Right atrium auricular region (tissue), 2 donors: ENCODE results near the gene ALDH3A1. TPM values are rescaled to one million over a fixed set of nuclear protein-coding genes. Genes with fewer than 3 reads are reported as not detected.

Experiments used
- DNase-seq: peaks from one replicate; pipeline ENCODE4 v3.0.0-alpha.2; 2019; ENCODE audit warnings: low spot score
- H3K27ac ChIP-seq, 2 donors: fragments of 200-600 bp; sonication (generic); 1 replicate in 1 of 2; 2 replicates in 1 of 2; pipeline ENCODE4 v1.5.1; 2016 to 2019
- H3K27me3 ChIP-seq, 2 donors: fragments of 200-600 bp; sonication (generic); one replicate each; pipeline versions ENCODE4 v1.5.1 to v1.6.0; 2017 to 2019
- H3K36me3 ChIP-seq: fragments of 200-600 bp; sonication (generic); one replicate; pipeline ENCODE4 v1.5.1; 2016
- H3K4me1 ChIP-seq, 2 donors: fragments of 200-600 bp; sonication (generic); one replicate each; pipeline versions ENCODE4 v1.5.1 to v1.6.0; 2017 to 2019
- H3K4me3 ChIP-seq, 2 donors: fragments of 200-600 bp; sonication (generic); 1 replicate in 1 of 2; 2 replicates in 1 of 2; pipeline ENCODE4 v1.5.1; 2017 to 2019; ENCODE audit warnings: mild to moderate bottlenecking in 1 of 2, moderate library complexity in 1 of 2
- H3K9me3 ChIP-seq, 2 donors: fragments of 200-600 bp; sonication (generic); one replicate each; pipeline ENCODE4 v1.5.1; 2019
- CTCF ChIP-seq, 2 donors: fragments of 200-600 bp; sonication (generic); IDR thresholded peaks; one replicate each; pipeline ENCODE4 v1.5.1; 2019; ENCODE audit warnings: antibody characterized with exemption in 2 of 2
- total RNA-seq, 2 donors: library from RNA; depleted of rRNA; stranded (reverse); fragments of >200 nt; gene quantifications; one replicate each; pipeline ENCODE4 v1.1.0, GENCODE V29; 2016

The ALDH3A1 gene
- total RNA-seq, 2 donors from 2014 or later: 0.22 to 1.8 TPM

DNA sequence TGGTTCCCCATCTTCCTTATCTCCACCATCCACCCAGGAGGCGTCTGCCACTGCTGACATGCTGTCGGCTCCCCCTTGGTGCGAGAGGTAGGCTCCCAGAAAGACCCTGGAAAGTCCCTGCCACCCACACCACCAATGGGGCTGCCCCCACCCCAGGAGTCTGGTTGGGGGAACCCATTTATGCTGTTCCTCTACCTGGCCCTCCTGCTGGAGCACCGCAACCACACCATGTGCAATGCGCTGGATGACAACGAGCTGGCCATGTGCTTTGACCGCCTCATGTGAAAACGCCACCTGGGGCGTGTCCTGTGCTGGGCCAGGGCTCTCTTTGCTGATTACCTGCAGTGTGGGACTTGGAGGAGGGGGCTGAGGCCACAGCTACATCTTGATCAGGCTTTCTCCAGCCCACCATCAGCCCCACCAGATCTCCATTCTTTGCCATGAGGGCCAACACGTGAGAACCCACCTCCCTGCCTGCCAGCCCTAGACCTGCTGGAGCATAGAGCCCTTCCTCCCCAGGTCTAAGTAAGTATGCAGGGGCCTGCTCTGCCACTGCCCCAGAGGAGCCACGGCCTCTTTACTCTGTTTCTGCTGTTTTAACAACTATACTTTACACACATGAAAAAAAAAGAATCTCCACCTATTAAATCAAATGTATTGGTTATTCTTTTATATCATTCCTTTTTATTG is 7.9 kb upstream of the ALDH3A1 start:
- no peak for DNase-seq
- no peak for TF ChIP-seq CTCF (IDR thresholded peaks at IDR 0.05)
- Histone ChIP-seq H3K36me3 (no peaks in the 10 kb centered on the region), H3K9me3 (no peaks in the 10 kb centered on the region), H3K4me1 (peaks cover 0 to 5% of the 10 kb centered on the region in 2 donors), H3K4me3 (no peak overlapping the region), H3K27ac (no peak overlapping the region), H3K27me3 (no peaks in the 10 kb centered on the region)

DNA sequence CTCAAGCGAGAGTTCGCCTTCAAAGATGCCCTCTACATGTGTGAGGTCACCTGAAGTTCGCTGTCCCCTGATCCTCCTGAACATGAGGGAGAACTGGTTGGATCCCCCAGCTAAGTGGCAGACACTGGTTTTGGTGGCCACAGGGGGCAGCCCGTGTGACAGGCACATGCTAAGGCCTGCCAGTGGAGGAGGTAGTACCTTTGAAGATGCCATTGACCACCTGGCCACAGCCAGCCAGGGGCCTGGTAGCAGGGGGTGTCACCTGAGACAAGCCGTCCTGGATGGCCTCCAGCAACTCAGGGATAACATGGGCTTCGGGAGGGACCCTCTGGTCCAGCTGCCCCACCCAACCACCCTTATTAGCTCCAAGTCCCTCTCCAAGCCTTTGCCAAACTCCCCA is 7.3 kb upstream of the ALDH3A1 start:
- Histone ChIP-seq H3K27me3 (no peaks in the 10 kb centered on the region), H3K27ac (no peak overlapping the region), H3K36me3 (no peaks in the 10 kb centered on the region), H3K9me3 (no peaks in the 10 kb centered on the region), H3K4me1 (peaks cover 0 to 5% of the 10 kb centered on the region in 2 donors), H3K4me3 (no peak overlapping the region)
- no peak for TF ChIP-seq CTCF (IDR thresholded peaks at IDR 0.05)
- no peak for DNase-seq

GRCh38 chr17:19753661-19754463 is 5.8 kb upstream of the ALDH3A1 start:
- TF ChIP-seq CTCF (IDR thresholded peaks at IDR 0.05): peak; percentile 17 to 63
- no peak overlapping the region for H3K27ac ChIP-seq
- no peaks in the 10 kb centered on the region for H3K27me3 ChIP-seq
- no peaks in the 10 kb centered on the region for H3K9me3 ChIP-seq
- DNase-seq: no peak
- H3K36me3 ChIP-seq: no peaks in the 10 kb centered on the region
- no peak overlapping the region for H3K4me3 ChIP-seq
- H3K4me1 ChIP-seq: peaks cover 0 to 5% of the 10 kb centered on the region in 2 donors

DNA sequence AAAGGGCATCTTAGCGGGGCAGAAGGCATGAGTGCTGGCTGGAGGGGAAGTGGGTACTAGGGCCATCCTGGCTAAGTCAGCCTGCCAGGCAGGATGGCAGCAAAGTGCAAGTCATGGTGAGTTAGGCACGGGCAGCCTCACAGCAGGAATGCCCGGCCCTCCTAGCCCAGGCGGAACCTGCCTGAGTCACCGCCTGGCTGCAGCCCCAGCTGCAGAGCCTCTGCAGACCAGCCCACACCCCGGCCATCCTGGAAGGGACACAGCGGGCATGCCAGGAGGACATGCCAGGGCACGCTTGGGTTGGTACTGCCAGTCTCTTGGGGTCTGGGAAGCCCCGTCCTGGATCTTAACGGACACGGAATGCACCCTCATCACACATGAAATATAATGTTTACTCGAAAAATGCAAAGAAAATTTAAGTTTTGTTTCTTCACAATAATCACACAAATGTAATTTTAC is 5.0 kb upstream of the ALDH3A1 start:
- no peaks in the 10 kb centered on the region for H3K36me3 ChIP-seq

More for the DNA sequence above, 5.0 kb upstream of the ALDH3A1 start:
- no peak for TF ChIP-seq CTCF (IDR thresholded peaks at IDR 0.05)
- DNase-seq: no peak
- Histone ChIP-seq H3K27me3 (no peaks in the 10 kb centered on the region), H3K9me3 (no peaks in the 10 kb centered on the region), H3K27ac (peak overlapping the region in 1 of 2 donors; percentile 29), H3K4me1 (peaks cover 0 to 5% of the 10 kb centered on the region in 2 donors), H3K4me3 (no peak overlapping the region)
